HG03103 (cell line): ENCODE measurements around the gene CACNG3.
"Not testable (repeated sequence)": the region's sequence is repeated elsewhere in the genome, so short reads cannot be mapped to it uniquely, and the experiment has no call there.

Source experiments
- ATAC-seq: cut with Tn5 transposase; IDR thresholded peaks from one replicate; pipeline ENCODE4 v1.9.1; 2021; ENCODE audit warnings: low read depth; ENCODE audit not compliant: unreplicated experiment

Gene CACNG3

DNA sequence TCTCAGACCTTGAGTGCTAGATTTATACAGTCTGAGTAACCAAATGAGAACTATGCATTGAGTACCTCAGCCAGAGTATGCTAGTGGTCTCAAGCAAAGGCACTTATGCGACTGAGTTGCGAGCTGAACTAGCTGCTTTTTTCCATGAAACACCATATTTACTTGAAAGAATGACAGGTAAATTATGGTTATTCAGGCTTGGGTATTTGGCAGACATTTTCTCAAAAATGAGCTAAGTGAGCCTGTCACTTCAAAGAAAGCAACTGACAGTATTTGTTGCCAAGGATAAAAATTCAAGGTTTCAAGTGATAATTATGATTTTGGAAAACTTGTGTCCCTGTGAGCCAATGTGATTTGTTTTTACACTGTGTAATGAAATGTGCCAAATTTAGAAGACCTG, 19.3 kb downstream of the CACNG3 start:
- no peak for ATAC-seq

DNA sequence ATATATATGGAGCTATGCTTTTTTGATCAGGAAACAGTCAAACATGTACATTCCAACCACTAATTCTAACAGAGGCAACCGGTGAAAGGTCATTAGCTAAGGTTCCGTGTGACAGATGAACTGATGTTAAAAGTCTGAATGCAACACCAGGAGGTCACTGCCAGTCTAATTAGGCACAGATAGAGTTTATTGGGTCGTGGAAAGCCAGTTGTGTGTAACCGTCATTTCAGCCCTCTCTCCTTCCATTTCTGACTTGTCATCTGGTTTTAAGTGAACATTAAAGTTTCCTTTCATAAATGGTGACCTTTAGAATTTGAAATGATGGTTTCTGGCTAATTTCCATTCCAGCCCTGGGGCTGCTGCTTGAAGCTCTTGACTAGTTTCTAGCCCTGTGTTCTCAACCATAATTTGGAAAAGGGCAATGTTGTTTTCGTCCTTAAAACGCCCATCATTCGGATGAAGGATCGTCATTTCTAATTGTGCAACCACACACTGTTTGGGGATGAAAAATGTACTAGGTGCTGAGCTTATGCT, 23.9 kb downstream of the CACNG3 start:
- no peak for ATAC-seq

DNA sequence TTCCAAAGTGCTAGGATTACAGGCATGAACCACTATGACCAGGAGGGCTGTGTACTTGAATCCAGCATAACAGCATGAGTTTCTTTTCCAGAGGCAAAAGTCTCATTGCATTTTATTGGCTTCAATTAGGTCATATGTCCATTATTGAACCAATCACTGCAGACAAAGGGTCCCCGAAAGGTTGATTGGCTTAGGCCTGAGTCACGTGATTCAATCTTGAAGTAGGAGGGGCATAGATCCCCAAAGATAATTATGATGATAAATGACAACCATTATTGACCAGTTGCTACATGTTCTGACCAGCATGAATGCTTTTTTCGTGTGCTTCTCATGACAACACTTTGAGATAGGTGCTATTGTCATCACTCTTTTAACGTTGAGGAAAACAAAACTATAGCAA, 25.3 kb downstream of the CACNG3 start:
- ATAC-seq: no peak

DNA sequence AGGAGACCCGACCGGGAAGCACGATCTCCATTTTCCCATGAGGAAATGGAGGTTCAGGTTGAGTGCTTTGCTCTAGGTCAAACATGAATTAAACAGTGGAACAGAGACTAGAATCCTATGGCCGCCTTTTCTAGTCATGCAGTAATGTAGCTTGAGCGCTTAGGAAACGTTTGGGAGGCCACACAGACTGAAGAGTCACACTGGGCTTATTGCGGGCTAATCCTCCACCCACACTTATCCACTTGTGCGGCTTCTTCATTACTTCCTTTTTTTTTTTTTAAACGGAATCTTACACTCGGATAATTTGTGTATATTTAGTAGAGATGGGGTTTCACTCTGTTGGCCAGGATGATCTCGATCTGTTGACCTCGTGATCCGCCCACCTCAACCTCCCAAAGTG, 26.0 kb downstream of the CACNG3 start:
- ATAC-seq: no peak

DNA sequence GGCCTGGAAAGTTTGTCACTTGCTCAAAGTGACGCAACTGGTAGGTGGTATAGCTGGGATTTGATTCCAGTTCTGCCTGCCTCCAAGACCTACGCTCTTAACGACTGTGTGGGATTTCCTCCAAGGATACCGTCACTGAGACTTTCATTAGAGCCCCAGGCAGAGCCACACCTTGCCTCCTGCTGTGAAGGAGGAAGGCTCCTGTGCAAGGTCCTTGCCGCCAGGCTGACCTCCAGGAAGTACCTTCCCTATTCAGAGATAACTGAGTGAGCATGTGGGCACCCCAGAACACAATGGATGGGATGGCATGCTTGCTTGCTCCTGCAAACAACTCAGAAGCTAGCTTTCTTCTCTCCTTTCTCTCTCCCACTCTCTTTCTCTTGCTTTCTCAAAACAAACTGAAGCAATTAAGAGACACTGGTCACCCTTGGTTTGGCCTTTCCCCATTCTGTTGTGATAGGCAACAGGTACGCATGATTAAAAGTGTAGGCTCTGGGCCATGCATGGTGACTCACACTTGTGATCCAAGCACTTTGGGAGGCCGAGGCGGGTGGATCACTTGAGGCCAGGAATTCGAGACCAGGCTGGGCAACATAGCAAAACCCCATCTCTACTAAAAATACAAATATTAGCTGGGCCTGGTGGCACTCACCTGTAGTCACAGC, 30.7 kb downstream of the CACNG3 start:
- no peak for ATAC-seq

DNA sequence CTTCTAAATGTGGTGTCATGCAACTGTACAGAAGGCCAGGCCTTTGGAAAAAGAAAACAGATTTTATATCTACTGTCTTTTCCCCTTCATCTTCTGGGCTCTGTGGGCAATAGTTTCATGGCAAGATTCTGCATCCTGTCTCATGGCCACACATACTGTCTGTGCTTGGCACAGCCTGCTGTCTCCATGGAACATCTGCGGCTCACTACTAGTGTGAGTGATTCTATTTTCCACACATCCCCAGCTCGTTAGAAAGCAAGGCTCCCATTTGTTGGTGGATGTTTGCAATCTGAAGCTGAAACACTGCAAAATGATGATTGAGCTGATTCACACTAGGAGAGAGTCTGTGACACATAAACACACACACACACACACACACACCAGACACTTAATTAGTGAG, 32.4 kb downstream of the CACNG3 start:
- no peak for ATAC-seq

DNA sequence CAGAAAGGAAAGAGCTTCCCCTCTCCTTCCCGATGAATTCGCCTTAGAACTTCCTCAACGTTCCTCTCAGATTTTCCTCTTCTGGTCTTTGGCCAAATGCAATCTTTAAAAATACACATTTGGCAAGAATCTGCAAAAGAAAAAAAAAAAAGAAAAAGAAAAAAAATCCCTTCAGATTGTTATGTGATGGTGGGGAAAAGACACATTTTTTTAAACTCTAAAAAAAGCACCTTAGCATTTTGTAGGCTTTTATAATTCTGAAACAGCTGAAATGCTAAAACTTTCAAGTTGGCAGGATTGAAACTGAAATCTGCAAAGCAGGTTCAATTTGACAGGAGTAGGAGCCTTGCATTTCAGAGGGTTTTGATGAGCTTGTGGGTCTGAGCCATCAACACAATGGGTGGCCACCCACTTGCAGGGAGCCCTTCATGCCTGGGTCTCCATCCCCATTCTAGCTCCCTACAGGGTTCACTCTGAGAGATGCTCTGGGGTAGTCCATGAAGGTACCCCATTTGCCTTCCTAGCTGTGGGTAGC, 33.1 kb downstream of the CACNG3 start:
- ATAC-seq: no peak

DNA sequence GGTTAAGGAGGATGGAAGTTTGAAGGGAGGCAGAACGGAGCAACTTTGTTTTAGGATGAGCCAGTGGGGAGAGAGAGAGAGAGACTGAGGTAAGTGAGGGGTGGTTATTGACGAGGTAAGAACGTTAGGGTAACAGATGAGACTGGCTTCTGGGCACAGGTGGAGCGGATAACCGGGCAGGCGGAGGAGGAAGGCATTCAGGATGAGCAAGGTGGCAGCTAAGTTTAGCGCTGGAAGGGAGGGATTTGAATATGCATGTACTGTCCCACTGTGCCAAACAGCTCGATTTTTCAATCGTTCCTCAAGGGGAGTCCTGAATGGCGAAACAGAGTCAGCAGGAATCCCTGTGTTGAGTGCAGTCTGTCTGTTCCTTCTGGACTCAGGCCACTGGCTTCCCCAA, 35.8 kb downstream of the CACNG3 start:
- no peak for ATAC-seq

DNA sequence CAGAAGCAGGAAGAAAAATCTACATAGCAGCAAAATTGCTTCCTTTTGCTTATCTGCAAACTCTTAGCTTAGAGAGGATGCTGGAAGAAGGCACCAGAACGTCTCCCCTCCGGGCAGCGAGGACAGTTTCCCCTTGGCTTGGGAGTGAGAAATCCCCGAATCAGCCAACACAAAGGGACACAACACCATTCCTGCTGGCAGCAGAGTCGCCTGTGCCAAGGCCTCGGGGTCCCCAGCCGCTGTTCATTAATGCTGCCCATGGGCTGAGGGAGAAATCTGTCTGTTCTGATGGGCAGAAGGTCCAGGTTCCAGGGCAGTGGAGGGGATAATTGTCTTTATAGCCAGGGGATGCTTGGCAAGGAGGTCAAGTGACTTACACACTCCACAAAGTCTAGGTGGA, 38.0 kb downstream of the CACNG3 start:
- ATAC-seq: no peak

DNA sequence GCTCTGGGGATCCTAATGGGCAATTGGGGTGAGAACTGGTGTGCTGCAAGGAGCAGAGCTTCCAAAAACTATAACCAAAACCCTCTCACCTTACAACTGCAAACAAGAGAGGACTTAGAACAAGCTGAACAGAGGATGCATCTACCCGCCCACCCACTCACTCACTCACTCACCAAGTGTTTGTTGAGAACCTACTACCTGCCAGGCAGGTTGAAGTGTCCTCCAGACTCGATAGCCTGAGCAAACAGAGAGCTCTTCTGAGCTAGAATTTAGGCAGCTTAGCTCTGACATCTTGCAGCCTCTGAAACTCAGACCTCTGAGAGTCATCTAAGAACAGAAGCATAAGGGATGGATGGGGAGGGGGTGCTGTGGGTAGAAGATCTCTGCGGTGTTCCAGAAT, 41.2 kb downstream of the CACNG3 start:
- no peak for ATAC-seq

DNA sequence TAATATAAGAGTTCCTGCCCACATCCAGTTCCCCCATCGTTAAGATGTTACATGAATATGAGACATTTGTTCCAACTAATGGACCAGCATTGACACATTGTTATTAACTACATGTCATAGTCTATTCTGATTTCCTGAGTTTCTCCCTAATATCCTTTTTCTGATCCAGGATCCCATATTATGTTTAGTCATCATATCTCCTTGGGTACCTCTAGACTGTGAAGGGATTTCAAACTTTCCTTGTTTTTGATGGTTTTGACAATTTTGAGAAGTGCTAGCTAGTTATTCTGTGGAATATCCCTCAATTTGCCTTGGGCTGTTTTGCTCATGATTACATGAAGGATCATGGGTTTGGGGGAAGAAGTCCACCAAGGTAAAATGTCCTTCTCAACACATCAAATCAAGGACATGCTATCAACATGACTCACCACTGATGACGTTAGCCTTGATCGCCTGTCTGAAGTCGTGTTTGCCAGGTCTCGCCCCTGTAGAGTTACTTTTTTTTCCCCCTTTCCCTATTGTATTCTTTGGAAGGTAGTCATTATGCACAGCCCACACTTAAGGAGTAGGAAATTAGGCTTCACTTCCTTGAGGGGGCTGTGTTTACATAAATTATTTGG, 42.5 kb downstream of the CACNG3 start:
- ATAC-seq: no peak

DNA sequence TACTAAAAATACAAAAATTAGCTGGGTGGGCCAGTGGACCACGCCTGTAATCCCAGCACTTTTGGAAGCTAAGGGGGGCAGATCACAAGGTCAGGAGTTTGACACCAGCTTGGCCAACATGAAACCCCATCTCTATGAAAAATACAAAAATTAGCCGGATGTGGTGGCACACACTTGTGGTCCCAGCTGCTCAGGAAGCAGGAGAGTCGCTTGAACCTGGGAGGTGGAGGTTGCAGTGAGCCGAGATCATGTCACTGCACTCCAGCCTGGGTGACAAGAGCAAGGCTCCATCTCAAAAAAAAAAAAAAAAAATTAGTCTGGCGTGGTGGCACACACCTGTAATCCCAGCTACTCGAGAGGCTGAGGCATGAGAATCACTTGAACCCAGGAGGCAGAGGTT, 44.6 kb downstream of the CACNG3 start:
- not testable (repeated sequence) for ATAC-seq

DNA sequence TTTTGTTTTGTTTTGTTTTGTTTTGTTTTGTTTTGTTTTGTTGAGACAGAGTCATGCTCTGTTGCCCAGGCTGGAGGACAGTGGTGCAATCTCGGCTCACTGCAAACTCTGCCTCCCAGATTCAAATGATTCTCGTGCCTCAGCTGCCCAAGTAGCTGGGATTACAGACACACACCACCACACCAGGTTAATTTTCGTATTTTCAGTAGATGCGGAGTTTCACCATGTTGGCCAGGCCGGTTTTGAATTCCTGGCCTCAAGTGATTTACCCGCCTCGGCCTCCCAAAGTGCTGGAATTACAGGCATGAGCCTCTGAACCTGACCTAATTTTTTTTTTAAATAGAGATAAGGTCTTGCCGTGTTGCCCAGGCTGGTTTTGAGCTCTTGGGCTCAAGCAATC, 46.5 kb downstream of the CACNG3 start:
- ATAC-seq: no peak

DNA sequence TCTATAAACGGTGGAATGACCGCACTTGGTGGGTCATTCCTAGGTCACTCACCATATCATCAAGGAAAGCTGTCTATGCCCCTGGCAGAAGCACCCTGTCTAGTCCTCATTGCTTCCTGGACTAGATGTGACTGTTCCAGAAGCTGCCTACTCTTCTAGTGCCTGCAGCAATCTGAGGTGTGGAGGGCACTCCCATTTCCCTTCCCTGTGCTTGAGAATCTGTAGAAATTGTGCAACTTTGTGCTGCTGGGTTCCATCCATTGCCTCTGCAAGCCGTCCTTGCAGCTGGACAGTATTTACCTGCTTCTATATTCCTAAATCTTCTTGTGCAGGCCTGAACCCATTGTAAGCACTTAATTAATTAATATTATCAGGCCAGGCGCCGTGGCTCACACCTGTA, 52.1 kb downstream of the CACNG3 start:
- no peak for ATAC-seq

DNA sequence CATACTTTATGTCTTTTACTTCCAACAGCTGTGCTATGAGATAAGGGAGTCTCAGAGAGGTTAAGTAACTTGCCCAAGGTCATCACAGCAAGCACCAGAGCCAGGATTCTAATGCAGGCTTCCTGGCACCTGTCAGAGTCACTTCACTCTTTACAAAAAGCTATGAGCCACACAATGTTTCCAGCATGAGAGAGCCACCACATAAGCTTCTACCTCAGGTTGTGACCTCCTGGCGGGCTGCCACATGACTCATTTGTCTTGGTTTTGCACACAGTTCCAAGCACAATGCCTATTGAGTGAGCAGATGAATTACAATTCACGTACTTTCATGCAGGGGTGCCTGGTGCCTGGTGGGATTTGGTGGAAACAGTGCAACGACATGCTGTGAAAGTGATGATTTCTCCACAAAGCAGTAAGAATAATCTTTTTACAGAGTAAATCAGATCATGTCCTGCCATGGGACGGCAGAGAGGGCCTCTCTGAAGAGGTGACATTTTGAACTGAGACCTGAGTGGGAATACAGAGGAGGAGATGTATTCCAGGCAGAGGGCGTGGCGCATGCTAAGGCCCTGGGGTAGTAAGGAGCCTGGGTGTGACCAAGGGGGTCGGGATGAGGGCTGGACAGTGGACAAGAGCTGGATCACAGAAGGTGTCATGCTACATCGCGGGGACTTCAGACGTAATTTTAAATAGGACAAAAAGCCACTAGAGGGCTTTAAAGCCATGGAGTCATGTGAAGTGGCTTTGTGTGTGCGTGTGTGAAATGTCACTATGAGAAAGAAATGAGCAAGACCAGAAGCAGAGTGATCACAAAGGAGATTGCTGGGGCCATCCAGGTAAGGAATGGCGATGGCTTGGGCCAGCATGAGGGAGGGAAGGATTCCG, 53.4 kb downstream of the CACNG3 start:
- ATAC-seq: no peak

DNA sequence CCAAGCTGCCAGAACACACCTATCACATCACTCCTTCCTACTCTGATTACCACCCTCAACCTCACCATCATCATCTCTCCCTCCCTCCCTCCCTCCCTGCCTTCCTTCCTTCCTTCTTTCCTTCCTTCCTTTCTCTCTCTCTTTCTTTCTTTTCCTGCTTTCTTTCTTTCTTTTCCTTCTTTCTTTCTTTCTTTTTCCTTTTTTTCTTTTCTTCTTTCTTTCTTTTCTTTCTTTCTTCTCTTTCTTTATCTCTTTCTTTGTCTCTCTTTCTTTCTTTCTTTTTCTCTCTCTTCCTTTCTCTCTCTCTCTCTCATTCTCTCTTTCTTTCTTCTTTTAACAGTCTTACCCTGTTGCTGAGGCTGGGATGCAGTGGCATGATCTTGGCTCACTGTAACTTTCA, 59.2 kb downstream of the CACNG3 start:
- no peak for ATAC-seq

DNA sequence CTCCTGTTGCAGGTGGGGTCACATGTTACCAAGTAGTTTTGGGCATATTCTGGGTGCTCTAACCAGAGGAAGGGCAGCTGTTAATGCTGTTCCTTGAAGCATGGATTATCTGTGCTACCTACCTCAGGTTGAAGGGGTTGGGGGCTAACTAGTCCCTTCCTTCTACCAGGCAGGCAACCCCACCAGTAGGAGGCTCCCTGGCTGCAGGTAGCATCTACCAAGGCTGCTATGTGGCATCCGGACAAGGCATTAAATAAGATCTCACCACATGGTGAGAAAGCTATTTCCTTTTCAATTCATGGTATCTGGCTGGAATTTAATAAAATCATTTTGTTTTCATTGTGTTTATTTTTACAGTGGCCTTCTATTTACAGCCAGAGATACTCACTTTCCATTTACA, 62.5 kb downstream of the CACNG3 start:
- no peak for ATAC-seq

DNA sequence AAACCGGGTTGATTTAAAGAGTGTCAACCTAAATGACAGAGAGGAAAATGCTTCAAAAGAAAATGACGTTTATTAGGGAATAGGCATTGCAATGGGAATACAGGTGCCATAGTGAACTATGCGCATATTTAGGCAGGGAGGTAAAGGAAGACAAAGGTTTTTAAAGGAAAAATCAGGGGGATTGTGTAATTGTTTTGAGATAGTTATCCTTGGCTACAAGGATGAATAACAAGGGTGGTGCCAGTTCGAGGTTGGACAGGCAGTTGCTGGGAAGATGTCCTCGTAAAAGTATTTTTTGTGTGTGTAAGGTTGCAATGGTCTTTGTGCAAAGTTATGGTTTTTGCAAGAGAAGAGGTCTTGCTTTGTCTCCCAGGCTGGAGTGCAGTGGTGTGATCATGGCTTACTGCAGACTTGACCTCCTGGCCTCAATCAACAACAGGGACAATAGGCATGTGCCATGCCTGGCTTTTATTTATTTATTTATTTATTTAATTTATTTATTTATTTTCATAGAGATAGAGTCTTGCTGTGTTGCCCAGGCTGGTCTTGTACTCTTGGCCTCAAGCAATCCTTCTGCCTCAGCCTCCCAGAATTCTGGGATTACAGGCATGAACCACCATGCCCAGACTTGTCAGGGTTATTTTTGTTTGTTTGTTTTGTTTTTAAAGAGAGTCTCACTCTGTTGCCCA, 63.1 kb downstream of the CACNG3 start:
- ATAC-seq: no peak

DNA sequence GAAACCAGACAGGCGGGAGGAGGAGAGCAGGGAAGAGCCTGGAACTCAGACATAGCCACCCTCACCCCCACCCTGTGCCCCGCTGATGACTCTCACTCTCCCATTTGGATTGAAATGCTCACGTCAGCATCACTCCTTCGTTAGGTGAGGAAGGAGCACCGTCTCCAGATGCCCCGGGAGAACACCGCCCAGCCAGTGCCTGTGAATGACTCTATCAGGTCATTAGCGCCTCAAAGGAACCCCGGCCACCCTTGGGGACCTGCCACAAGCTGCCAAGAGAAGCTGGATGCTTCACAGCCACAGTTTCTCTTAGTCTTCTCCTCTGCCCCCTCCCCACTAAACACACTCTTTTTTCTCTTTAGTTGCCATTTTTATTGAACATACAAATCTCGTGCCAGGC, 66.0 kb downstream of the CACNG3 start:
- ATAC-seq: no peak

DNA sequence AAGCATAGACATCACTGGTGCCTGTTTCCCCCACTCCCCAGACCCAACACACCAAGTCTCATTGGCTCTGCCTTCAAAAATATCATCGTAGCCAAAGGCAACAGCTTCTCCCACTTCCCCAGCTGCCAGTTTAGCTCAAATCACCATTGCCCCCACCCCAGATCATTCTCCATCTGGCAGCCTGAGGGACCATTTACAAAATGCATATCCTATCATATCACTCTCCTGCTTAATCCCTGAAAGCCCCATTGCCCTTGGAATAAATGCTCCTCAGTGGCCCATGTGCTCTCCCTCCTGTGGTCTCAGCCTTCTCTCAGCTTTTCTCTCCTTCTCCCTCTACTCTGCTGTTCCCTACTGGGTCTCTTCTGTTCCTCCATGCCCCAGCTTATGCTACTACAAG, 68.3 kb downstream of the CACNG3 start:
- no peak for ATAC-seq
